Activated CD8-positive, alpha-beta memory T cell treated with anti-CD3 and anti-CD28 coated beads, Interleukin-2, amount 50 U/mL, for 1 hour (primary cell): ENCODE results near the gene OR13C5.
"Not testable (repeated sequence)": the region's sequence is repeated elsewhere in the genome, so short reads cannot be mapped to it uniquely, and the experiment has no call there.

Source experiments
- DNase-seq: peaks from one replicate; pipeline ENCODE4 v3.0.0-alpha.2; 2020; ENCODE audit errors: extremely low read depth

Gene OR13C5, protein sequence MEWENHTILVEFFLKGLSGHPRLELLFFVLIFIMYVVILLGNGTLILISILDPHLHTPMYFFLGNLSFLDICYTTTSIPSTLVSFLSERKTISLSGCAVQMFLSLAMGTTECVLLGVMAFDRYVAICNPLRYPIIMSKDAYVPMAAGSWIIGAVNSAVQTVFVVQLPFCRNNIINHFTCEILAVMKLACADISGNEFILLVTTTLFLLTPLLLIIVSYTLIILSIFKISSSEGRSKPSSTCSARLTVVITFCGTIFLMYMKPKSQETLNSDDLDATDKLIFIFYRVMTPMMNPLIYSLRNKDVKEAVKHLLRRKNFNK

DNA sequence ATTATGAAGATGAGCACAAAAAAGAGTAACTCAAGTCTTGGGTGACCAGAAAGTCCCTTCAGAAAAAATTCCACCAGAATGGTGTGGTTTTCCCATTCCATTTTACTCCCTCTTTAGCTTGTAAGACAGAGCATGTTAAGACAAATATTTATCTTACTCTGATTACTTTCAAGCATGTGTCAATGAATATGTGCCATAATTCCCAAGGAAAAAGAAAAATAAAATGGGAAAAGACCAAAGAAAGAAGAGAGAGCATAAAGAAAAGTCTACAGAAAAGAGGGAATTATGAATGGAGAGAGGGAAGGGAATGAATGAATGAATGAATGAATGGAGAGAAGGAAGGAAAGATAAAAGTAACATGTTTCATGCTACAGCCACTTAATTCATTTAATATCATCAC, at the start of gene OR13C5:
TSS of gene OR13C5 (minus strand) at position 101 of the 400 bp plus-strand sequence. CDS start at position 101, 0 bp downstream.
- not testable (repeated sequence) for DNase-seq

DNA sequence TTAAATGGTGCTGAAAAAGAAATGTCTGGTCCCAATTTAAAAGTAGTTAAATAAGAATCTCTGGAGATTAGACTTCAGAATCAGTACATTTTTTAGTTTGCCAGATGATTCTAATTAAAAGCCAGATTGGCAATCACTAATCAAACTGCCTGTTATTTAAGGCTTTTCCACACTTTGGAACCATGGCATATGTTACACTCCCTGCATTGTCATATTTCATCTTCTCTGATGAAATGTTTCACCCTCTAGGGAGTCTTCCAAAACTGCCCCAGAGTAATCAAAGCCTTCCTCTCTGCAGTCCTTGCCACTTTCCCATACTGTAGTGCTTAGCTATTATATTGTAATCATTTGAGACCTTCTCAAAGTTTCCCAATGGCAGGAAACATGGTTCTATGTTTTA, 36.2 kb upstream of the OR13C5 start:
- DNase-seq, result no peak

DNA sequence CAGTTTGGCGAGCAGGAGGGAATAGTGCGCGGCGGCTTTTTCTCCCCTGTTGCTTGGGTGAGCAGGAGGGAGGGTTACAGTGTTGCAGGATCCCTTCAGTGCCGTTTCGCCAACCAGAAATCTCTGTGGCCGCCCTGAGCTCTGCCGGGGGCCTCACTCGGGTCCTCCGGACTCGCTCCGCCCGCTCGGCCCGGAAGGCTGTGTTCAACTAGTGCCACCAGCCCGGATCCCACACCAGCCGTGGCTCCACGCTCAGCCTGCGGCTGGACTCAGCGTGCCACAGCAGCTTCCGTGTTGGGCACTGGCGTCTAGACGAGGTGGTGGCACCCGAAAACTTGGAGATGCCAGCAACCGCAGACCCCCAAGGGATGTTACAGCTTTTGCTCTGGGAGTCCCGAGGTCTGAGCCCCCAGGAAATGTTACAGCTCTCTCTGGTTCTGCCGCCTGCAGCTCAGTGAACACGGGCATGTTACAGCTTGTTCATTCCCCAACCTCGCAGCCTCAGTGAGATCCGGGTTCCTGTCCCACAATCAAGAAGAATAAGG, 34.8 kb upstream of the OR13C5 start:
- no peak for DNase-seq

DNA sequence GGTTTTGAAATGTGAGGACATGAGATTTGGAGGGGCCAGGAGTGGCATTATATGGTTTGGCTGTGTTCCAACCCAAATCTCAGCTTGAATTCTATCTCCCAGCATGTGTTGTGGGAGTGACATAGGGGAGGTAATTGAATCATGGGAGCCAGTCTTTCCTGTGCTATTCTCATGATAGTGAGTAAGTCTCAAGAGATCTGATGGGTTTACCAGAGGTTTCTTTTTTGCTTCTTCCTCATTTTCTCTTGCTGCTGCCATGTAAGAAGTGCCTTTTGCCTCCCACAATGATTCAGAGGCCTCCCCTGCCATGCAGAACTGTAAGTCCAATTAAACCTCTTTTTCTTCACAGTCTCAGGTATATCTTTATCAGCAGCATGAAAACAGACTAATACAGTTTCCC, 26.8 kb upstream of the OR13C5 start:
- not testable (repeated sequence) for DNase-seq

DNA sequence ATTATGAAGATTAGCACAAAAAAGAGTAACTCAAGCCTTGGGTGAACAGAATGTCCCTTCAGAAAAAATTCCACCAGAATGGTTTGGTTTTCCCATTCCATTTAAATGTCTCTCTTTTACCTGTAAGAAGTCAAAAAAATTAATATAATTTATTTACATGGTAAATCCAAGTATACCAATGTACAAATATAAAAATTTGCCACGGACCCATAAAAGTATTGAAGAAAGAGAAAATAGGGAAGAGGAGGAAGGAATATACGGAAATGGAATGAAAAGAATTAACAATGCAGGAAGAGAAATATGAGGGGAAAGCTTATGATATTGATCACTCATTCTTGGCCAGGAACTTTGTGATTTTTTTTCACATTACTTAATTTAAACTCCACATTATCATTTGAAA, 18.9 kb upstream of the OR13C5 start, which contains the start of gene OR13C9:
TSS of gene OR13C9 (minus strand) at position 101 of the 400 bp plus-strand sequence. CDS start at position 101, 0 bp downstream.
- no peak for DNase-seq

DNA sequence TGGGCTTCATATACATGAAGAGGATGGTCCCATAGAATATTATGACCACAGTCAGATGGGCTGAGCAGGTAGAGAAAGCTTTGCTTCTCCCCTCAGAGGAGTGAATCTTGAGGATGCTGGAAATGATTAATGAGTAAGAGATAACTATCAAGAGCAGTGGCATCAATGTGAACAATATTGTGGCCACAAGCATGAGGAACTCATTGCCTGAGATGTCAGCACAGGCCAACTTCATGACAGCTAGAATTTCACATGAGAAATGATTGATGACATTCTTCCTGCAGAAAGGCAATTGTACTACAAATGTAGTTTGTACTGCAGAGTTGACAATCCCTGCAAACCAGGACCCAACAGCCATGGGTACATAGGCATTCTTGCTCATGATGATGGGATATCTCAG, 18.2 kb upstream of the OR13C5 start:
- no peak for DNase-seq

DNA sequence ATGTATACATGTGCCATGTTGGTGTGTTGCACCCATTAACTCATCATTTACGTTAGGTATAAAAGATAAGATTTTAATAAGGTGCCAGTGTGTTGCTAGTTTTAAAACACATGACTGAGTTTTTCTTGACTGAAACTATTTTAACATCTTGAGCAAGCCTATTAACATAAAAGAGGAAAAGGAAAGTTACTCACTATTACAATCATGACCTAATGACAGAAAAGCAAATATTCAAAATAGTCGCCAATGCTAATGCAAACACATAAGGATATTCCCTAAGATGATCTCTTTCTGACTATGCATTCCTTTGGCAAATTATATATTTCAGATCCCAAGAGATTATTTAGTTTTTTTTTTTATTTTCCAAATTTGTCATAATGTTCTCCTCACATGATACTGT, 12.0 kb upstream of the OR13C5 start:
- no peak for DNase-seq

DNA sequence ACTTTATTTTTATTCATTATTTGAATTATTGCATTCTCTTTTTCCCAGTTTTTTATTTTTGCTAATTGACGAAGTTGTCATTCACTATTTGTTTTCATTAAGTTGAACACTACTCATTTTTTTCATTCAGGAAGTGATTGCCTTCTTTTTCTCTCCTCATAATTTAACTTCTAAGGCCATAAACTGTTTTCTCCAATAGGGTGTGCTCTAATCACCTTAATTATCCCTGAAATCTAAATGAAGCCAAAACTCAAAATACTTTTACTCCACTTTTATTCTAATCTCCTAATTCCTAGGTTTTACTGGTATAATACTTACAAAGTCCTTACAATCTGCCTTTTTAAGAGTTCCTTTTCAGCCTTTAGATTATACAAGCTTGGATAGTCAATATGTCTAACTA, 9.1 kb upstream of the OR13C5 start:
- no peak for DNase-seq

DNA sequence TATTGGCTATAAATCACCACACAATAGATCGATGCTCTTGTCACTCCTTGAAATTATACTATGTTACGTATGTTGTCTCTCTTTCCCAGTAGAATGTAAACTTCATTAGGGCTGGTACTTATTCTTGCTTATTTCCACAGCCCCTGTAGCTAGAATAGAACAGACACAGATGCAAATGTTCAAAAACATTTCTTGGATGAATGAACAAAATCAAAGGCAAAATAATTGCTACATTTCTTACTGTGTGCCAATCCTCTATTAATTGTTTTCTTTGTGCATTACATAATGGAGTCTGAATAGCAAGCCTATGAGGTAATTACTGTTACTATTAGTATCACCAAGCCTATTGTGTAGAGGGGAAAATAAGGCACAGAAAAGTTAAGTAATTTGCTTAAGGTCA, 6.9 kb upstream of the OR13C5 start:
- DNase-seq, result no peak

DNA sequence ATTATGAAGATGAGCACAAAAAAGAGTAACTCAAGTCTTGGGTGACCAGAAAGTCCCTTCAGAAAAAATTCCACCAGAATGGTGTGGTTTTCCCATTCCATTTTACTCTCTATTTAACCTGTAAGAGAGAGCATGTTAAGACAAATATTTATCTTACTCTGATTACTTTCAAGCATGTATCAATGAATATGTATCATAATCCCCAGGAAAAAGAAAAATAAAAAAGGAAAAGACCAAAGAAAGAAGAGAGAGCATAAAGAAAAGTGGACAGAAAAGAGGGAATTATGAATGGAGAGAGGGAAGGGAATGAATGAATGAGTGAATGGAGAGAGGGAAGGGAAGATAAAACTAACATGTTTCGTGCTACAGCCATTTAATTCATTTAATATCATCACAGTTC, 6.3 kb upstream of the OR13C5 start, which contains the start of gene OR13C2:
TSS of gene OR13C2 (minus strand) at position 101 of the 400 bp plus-strand sequence. CDS start at position 101, 0 bp downstream.
- DNase-seq, result not testable (repeated sequence)

DNA sequence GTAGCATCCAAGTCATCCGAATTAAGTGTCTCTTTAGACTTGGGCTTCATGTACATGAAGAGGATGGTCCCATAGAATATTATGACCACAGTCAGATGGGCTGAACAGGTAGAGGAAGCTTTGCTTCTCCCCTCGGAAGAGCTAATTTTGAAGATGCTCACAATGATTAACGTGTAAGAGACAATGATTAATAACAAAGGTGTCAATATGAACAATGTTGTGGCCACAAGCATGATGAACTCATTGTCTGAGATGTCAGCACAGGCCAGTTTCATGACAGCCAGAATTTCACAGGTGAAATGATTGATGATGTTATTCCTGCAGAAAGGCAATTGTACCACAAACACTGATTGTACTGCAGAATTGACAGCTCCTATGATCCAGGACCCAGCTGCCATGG, 5.6 kb upstream of the OR13C5 start:
- no peak for DNase-seq

DNA sequence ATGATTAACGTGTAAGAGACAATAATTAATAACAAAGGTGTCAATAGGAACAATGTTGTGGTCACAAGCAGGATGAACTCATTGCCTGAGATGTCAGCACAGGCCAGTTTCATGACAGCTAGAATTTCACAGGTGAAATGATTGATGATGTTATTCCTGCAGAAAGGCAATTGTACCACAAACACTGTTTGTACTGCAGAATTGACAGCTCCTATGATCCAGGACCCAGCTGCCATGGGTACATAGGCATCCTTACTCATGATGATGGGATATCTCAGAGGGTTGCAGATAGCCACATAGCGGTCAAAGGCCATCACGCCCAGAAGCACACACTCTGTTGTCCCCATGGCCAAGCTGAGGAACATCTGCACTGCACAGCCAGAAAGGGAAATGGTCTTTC, 464 bp downstream of the OR13C5 start:
- not testable (repeated sequence) for DNase-seq

DNA sequence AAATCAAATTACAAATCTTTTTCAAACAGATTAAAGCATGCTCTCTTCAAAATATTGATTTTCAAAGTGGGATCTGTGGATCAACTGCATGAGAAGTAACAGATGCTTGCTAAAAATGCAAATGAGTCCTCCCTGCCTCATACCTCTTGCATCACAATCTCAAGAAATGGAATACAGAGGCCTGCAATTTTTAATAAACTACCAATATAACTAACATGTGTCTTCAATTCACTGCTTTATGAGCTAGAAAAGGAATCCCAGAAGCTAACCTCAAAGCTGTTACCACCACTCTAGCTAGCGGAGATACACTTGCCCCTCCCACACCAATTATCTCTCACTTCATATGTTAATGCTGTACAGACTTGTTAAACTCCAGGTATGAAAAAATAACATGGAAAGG, 9.6 kb downstream of the OR13C5 start:
- DNase-seq, result no peak

DNA sequence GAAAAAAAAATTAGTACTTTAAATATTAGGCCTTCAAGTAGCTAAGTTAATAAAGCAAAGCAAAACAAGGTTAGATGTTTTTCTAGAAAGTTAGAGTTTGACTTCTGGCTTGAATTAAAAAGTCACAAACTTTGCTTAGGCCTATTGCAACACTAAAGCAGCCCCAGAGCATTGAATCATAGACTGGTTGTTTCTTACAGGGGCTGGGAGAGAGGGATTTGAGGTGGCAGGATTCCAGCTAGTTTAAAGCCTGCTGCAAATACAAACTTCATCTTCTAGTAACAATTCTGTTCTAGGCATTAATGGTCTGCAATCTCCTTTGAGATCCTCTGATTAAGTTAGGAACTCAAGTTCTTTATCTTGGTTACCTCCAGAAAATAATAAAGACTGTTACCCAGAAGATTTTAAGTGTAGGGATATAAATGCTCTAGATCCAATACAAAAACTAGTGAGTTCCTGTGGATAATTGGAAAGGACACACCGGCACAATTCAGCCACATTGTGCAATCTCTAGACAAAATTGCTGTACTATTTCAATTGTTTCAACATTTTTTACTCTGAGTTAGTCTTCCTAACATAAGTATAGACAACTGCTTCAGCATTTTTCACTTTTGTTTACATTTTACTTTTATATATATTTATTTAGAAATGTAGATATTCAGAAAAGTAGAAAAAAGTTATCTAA, 12.6 kb downstream of the OR13C5 start:
- no peak for DNase-seq

DNA sequence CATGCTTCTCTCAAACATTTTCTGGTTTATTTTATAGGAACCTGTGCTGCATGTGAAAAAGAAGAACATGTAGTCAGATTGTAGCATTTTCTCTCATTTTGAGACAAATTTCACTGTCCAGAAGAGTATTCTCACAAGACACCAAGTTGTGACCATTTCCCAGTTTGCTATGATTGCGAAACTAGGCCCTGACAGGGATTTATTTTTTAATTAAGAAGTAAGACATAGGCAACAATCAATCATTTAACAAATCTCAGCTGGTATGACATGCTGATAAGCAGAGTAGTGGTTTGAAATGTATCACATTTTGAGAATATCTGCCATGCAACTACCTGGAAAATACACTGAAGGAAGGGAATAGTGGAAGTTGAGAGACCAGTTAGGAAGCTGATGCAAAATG, 18.7 kb downstream of the OR13C5 start:
- no peak for DNase-seq

DNA sequence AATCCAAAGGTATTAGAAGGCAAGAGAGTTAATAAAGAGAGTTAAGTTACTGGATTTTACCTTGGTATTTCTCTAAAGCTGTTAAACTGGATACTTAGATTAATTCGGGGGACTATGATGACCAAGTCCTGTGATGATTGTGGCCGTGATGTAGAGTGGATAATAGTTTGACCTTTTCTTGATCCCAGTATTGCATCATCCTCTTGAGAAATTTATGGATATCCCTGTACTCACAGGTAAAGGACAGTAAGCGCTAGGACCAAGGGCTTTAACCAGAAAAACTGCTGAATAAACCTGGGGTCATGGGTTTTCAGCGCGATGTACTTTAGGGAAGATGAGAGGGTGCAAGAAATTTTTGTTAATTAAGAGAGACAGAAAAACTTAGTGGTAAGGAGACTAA, 21.9 kb downstream of the OR13C5 start:
- DNase-seq, result no peak

DNA sequence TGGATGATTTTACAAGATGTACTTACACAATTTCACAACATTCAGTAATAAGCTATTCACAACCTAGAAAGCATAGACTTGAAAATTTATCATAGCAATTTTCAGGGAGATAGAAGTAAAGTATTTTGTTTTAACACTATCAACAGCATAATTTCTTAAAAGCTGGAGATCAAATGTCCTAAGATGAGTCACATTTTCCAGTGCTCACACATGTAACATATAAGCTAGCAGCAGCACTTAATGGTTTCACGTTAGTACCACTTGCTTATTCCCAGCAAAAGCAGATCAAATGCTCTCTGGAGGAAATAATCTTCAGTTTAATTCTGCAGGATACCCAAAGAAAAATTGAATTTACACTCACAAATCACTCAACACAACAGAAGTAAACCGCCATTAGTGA, 23.8 kb downstream of the OR13C5 start:
- no peak for DNase-seq

DNA sequence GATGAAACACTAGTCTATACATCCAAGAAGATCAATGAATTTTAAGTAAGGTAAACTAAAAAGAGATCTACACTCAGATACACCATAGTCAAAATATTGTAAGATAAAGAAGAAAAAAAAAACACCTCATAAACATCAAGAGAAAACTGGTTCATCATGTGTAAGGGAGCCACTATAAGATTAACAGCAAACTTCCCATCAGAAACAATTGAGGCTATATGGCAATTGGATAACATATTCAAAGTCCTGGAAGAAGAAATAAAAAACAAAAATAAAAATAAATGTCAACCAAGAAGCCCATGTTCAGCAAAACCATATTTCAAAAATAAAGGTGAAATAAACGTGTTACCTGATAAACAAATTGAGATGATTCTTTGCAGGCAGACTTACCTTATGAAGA, 26.6 kb downstream of the OR13C5 start:
- no peak for DNase-seq

DNA sequence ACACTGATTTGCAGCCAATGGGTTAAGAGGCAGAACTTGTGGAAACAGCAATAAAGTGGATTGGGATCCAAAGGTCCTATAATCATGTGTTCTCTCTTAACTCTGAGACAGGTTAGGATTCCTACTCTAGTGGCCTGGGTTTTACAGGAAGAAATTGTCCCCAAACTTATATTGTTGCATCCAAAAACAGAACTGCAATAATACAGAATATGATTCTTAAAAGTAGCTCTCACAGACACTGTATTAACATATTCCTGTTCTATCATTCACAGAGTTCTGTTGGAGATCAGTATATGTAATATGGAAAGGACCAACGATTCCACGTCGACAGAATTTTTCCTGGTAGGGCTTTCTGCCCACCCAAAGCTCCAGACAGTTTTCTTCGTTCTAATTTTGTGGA, 30.3 kb downstream of the OR13C5 start, which contains the start of gene OR13C8:
TSS of gene OR13C8 (plus strand) at position 301 of the 400 bp plus-strand sequence. CDS start at position 301, 0 bp downstream.
- DNase-seq, result no peak

DNA sequence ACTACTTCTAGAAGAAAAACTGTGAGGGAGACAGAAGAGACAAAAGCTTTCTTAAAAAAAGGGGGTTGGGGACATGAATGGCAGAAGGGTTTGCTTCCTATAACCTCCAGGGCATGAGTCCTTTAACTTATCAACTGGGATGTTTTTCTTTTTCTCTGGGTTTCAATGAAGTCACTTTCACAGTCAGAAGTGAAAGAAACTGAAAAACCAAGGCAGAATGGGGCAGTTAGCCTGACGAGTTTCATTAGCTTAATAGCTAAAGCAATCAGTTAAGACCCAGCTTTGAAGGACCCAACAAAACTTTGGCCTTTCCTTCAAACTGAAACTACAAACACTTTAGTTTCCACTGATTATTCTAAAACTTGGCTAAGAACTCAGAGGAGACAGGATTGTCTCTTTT, 34.9 kb downstream of the OR13C5 start:
- DNase-seq, result no peak

DNA sequence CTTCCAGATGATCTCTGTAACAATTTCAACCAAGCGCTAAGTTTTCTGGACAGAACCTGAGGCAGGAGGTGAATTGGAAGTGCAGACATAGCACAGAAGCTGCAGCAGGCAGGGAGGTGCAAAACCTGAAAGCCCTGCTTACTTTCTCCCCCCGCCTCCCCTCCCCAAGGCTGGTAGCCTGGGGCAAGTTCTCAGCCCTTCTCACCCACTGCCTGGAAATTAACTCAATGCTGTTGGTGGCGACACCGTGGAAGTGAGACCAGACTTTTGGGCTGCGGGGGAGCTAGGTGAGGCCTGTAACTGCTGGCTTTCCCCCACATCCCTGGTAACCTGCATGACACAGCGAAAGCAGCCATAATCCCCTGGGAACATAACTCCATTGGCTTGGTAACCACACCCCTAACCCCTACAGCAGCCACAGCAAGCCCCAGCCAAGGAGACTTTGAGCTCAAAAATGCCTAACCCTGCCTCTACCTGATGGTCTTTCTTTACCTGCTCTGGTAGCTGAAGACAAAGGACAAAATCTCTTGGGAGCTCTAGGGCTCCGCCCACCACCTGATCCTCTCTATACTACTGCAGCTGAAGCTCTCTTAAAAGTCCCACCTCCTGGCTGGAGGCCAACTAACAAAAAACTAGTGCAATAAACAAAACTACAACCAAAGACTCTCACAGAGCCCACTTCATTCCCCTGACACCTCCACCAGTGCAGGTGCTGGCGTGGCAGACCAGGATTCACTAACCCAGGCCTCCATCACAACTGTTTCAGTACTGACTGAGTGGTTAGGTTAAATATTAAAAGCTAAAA, 42.2 kb downstream of the OR13C5 start:
- DNase-seq, result no peak

DNA sequence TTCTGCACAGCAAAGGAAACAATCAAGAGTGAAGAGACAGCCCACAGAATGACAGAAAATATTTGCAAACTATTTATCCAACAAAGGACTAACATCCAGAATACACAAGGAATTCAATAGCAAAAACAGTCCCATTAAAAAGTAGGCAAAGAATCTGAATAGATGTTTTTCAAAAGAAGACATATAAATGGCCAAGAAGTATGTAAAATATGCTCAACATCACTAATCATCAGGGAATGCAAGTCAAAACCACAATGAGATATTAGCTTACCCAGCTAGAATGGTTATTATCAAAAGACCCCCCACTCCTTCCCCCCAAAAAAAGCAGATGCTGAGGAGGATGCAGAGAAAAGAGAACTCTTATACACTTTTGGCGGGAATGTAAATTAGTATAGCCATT, 43.7 kb downstream of the OR13C5 start:
- DNase-seq, result no peak
